ENCODE measurements around the gene LUZP2.

LUZP2 gene

GRCh38 chr11:24572376-24572775 lies 75.5 kb downstream of the LUZP2 start:
- DNase-seq = no peak

- no peak for DNase-seq
These were observed 77.6 kb downstream of the LUZP2 start for GRCh38 chr11:24574461-24574860.

- no peak for DNase-seq
These were observed 78.5 kb downstream of the LUZP2 start for GRCh38 chr11:24575392-24575791.

GRCh38 chr11:24585192-24585591 lies 88.3 kb downstream of the LUZP2 start:
- no peak for DNase-seq

- no peak for DNase-seq
These were observed 90.8 kb downstream of the LUZP2 start for GRCh38 chr11:24587635-24588034.

- no peak for DNase-seq
These were observed 91.2 kb downstream of the LUZP2 start for GRCh38 chr11:24588081-24588480.

GRCh38 chr11:24589064-24589463 lies 92.2 kb downstream of the LUZP2 start:
- DNase-seq = no peak

GRCh38 chr11:24591283-24591682 lies 94.4 kb downstream of the LUZP2 start:
- DNase-seq = no peak

GRCh38 chr11:24592360-24592759 lies 95.5 kb downstream of the LUZP2 start:
- DNase-seq = no peak

- DNase-seq = no peak
These were observed 96.5 kb downstream of the LUZP2 start for GRCh38 chr11:24593332-24593731.

GRCh38 chr11:24594401-24594800 lies 97.5 kb downstream of the LUZP2 start:
- no peak for DNase-seq

GRCh38 chr11:24598641-24599040 lies 101.8 kb downstream of the LUZP2 start:
- DNase-seq = no peak

- no peak for DNase-seq
These were observed 112.6 kb downstream of the LUZP2 start for GRCh38 chr11:24609192-24610119.

GRCh38 chr11:24615451-24616160 lies 118.8 kb downstream of the LUZP2 start:
- DNase-seq = no peak

- no peak for DNase-seq
These were observed 121.0 kb downstream of the LUZP2 start for GRCh38 chr11:24617856-24618255.

- DNase-seq = no peak
These were observed 123.0 kb downstream of the LUZP2 start for GRCh38 chr11:24619900-24620299.

- no peak for DNase-seq
These were observed 125.4 kb downstream of the LUZP2 start for GRCh38 chr11:24622262-24622661.

GRCh38 chr11:24623121-24623520 lies 126.3 kb downstream of the LUZP2 start:
- DNase-seq = no peak

GRCh38 chr11:24624432-24624831 lies 127.6 kb downstream of the LUZP2 start:
- DNase-seq = no peak

- DNase-seq = no peak
These were observed 129.1 kb downstream of the LUZP2 start for GRCh38 chr11:24625975-24626374.

GRCh38 chr11:24628224-24628776 lies 131.4 kb downstream of the LUZP2 start:
- no peak for DNase-seq

- DNase-seq = no peak
These were observed 137.8 kb downstream of the LUZP2 start for GRCh38 chr11:24634606-24635160.

GRCh38 chr11:24635588-24636290 lies 138.9 kb downstream of the LUZP2 start:
- DNase-seq = no peak
